K562 (cell line): ENCODE results near the gene CIB1. TPM values are rescaled to one million over a fixed set of nuclear protein-coding genes. Genes with fewer than 3 reads are reported as not detected.

Experiments
- ARID1B ChIP-seq: fragments of 450-650 bp; IDR thresholded peaks from 2 replicates; pipeline ENCODE4 v1.6.1; 2016; ENCODE audit warnings: antibody characterized with exemption, mild to moderate bottlenecking, inconsistent platforms
- ATF1 ChIP-seq, 2 experiments: fragments of 450-650 bp in 1 of 2; IDR thresholded peaks; 2 replicates each; pipeline ENCODE4 v1.6.1; 2016; ENCODE audit warnings: missing compliant biosample characterization in 1 of 2, missing genetic modification characterization in 1 of 2
- DNMT1 ChIP-seq: fragments of 450-650 bp; IDR thresholded peaks from 2 replicates; pipeline ENCODE4 v1.6.1; 2016; ENCODE audit warnings: antibody characterized with exemption, mild to moderate bottlenecking
- ETV6 ChIP-seq, 3 experiments: fragments of 150-350 bp in 1 of 3; sonication (generic) in 1 of 3; formaldehyde crosslinking in 1 of 3; IDR thresholded peaks; 2 replicates each; pipeline versions ENCODE4 v1.6.1 to v1.8.0; 2014 to 2022; ENCODE audit warnings: borderline replicate concordance in 2 of 3, low read depth in 2 of 3, antibody characterized with exemption in 1 of 3, low read length in 1 of 3, mild to moderate bottlenecking in 1 of 3, missing genetic modification reagents in 1 of 3
- HEY1 ChIP-seq: fragments of 250-450 bp; sonication (Bioruptor Pico); IDR thresholded peaks from 2 replicates; pipeline ENCODE4 v1.5.0; 2020; ENCODE audit warnings: mild to moderate bottlenecking, moderate library complexity, borderline replicate concordance
- HIVEP1 ChIP-seq: fragments of 250-450 bp; sonication (Bioruptor Pico); IDR thresholded peaks from 2 replicates; pipeline ENCODE4 v1.4.0; 2020; ENCODE audit warnings: mild to moderate bottlenecking
- HNRNPUL1 ChIP-seq: fragments of 200-400 bp; formaldehyde crosslinking; IDR thresholded peaks from 2 replicates; pipeline ENCODE4 v1.6.1; 2017; ENCODE audit warnings: low read length
- JUND ChIP-seq, 2 experiments: IDR thresholded peaks; 2 replicates in 1 of 2; 3 replicates in 1 of 2; pipeline ENCODE4 v1.6.1; 2011; ENCODE audit warnings: borderline replicate concordance in 2 of 2, low read depth in 2 of 2, low read length in 2 of 2, improper control_type of control experiment in 1 of 2, missing biosample characterization in 1 of 2, missing genetic modification characterization in 1 of 2, missing genetic modification reagents in 1 of 2
- KLF13 ChIP-seq: fragments of 450-650 bp; IDR thresholded peaks from 2 replicates; pipeline ENCODE4 v1.6.1; 2016; ENCODE audit warnings: missing genetic modification characterization, low read depth, mild to moderate bottlenecking, missing compliant biosample characterization, moderate library complexity, borderline replicate concordance
- LCOR ChIP-seq: sonication (generic); formaldehyde crosslinking; IDR thresholded peaks from 2 replicates; pipeline ENCODE4 v1.8.0; 2022; ENCODE audit warnings: mild to moderate bottlenecking, missing genetic modification reagents
- NR2C2 ChIP-seq, 2 experiments: fragments of 200-800 bp in 1 of 2; sonication (Bioruptor generic) in 1 of 2; sonication (generic) in 1 of 2; formaldehyde crosslinking in 1 of 2; IDR thresholded peaks; 2 replicates each; pipeline versions ENCODE4 v1.6.1 to v1.8.0; 2016 to 2022; ENCODE audit warnings: mild to moderate bottlenecking in 1 of 2, missing compliant biosample characterization in 1 of 2, missing genetic modification characterization in 1 of 2, missing genetic modification reagents in 1 of 2
- RBBP5 ChIP-seq: fragments of 200-600 bp; sonication (generic); IDR thresholded peaks from 2 replicates; pipeline ENCODE4 v1.6.1; 2012; ENCODE audit warnings: borderline replicate concordance, mild to moderate bottlenecking, low read length, control low read depth, inconsistent platforms; ENCODE audit not compliant: insufficient read depth, poor library complexity, severe bottlenecking
- RBM14 ChIP-seq: fragments of 200-400 bp; formaldehyde crosslinking; IDR thresholded peaks from 2 replicates; pipeline ENCODE4 v1.6.1; 2018; ENCODE audit warnings: low read depth, mild to moderate bottlenecking, low read length, moderate library complexity, borderline replicate concordance; ENCODE audit not compliant: insufficient read depth
- SMC3 ChIP-seq: conservative IDR thresholded peaks from 2 replicates; pipeline ENCODE4 v1.6.1; 2011; ENCODE audit warnings: low read depth, low read length, improper control_type of control experiment; ENCODE audit not compliant: insufficient read depth
- TAL1 ChIP-seq: fragments of 450-650 bp; IDR thresholded peaks from 2 replicates; pipeline ENCODE4 v1.6.1; 2016; ENCODE audit warnings: mild to moderate bottlenecking
- ZBTB1 ChIP-seq: sonication (generic); formaldehyde crosslinking; IDR thresholded peaks from 2 replicates; pipeline ENCODE4 v1.8.1; 2023; ENCODE audit warnings: missing genetic modification reagents, low read depth, mild to moderate bottlenecking, borderline replicate concordance
- ZNF174 ChIP-seq: fragments of 250-450 bp; sonication (Bioruptor Pico); IDR thresholded peaks from 2 replicates; pipeline ENCODE4 v1.4.0; 2020; ENCODE audit warnings: mild to moderate bottlenecking
- ZNF583 ChIP-seq: fragments of 250-450 bp; sonication (Bioruptor Pico); IDR thresholded peaks from 2 replicates; pipeline ENCODE4 v1.4.0; 2020
- polyA plus RNA-seq, 8 experiments: library from polyadenylated mRNA; depleted of rRNA in 4 of 8; stranded (reverse) in 5 of 8; unstranded in 3 of 8; fragments of >200 nt; fragmentation: Nextera tagmentation in 2 of 8; fragmentation: Illumina TruSeq in 1 of 8; extraction: Ambion mirVana in 2 of 8; extraction: Trizol in 1 of 8; gene quantifications; 2 replicates each; pipeline versions ENCODE4 v1.2.1 to v1.2.3, GENCODE V29; 2011 to 2014; ENCODE audit warnings: inconsistent platforms in 1 of 8, missing spikeins in 1 of 8
- total RNA-seq, 7 experiments: library from RNA; depleted of rRNA in 6 of 7; stranded (reverse); fragments of >200 nt in 6 of 7; fragmentation: Illumina TruSeq in 2 of 7; extraction: Trizol in 2 of 7; gene quantifications; 2 replicates each; pipeline versions ENCODE4 v1.2.1 to v1.2.3, GENCODE V29; 2011 to 2021; ENCODE audit warnings: low replicate concordance in 1 of 7
- TF ChIP-seq, protein P1 (sequence below): sonication (generic); formaldehyde crosslinking; IDR thresholded peaks from 2 replicates; pipeline ENCODE4 v1.8.0; 2022; ENCODE audit warnings: mild to moderate bottlenecking, low read depth, missing genetic modification reagents
- TF ChIP-seq, protein P2 (sequence below): sonication (generic); formaldehyde crosslinking; IDR thresholded peaks from 2 replicates; pipeline ENCODE4 v1.8.0; 2022; ENCODE audit warnings: missing genetic modification reagents, mild to moderate bottlenecking, borderline replicate concordance
- TF ChIP-seq, protein P3 (sequence below): fragments of 450-650 bp; IDR thresholded peaks from 2 replicates; pipeline ENCODE4 v1.6.1; 2017; ENCODE audit warnings: antibody characterized with exemption
- TF ChIP-seq, protein P4 (sequence below): sonication (generic); formaldehyde crosslinking; IDR thresholded peaks from 2 replicates; pipeline ENCODE4 v1.5.0; 2020; ENCODE audit warnings: missing genetic modification reagents

CIB1 gene
- total and polyA plus RNA-seq, 9 of the 15 experiments (the other 6 are each of a cell fraction or from before 2014, with no cell fraction given): 14.9 to 136 (median 64.5) TPM

DNA sequence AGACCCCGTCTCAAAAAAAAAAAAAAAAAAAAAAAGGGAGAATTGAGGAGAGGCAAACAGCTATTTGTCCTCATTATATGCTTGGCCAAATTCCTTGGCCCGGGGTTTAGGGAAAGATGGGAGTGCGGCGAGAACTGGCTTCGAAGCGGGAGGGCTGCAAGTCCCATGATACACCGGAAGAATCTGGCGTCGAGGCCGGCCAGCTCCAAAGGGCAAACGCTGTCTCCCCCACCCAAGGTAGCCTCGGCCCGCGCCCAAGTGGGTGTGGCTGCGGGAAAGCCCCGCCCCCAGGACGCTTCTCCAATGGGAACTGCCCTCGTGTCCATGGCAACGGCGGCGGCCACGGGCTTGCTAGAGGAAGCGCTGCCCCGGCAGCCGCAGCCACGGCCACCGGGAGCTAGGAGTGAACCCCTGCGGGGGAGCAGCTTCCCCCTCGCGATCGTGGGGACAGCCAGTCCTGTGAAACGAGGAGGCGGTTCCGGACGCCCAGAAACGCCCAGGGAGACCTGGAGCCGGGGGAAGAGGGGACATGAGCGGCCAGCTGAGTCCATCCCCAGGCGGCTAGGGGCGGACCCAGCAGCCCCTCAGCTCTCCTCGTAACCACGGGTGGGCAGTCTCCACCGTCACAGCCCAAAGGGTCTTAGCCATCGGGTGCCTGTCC is 15.6 kb upstream of the CIB1 start, which contains the start of gene TTLL13 (continued):
- TF ChIP-seq, protein P1, sequence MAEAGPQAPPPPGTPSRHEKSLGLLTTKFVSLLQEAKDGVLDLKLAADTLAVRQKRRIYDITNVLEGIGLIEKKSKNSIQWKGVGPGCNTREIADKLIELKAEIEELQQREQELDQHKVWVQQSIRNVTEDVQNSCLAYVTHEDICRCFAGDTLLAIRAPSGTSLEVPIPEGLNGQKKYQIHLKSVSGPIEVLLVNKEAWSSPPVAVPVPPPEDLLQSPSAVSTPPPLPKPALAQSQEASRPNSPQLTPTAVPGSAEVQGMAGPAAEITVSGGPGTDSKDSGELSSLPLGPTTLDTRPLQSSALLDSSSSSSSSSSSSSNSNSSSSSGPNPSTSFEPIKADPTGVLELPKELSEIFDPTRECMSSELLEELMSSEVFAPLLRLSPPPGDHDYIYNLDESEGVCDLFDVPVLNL (CRISPR knock-in tag): no peak
- TF ChIP-seq ZNF583 (CRISPR knock-in tag) (no peak), KLF13 (tag) (no peak), RBBP5 (peak; percentile 54), SMC3 (no peak), LCOR (no peak), ARID1B (no peak), ZBTB1 (CRISPR knock-in tag) (no peak), JUND (IDR thresholded peaks at IDR 0.05; ENCODE audit: borderline replicate concordance, low read depth, low read length) (peak; percentile 21; the same call in 1 of the 2 replicates), JUND (tag; IDR thresholded peaks at IDR 0.05; ENCODE audit: borderline replicate concordance, low read depth, low read length) (no peak; the same call in 2 of the 3 replicates), HIVEP1 (CRISPR knock-in tag) (no peak), TAL1 (no peak), ATF1 (CRISPR knock-in tag; IDR thresholded peaks at IDR 0.05) (no peak), ATF1 (tag; IDR thresholded peaks at IDR 0.05) (peak; percentile 19; the same call in 1 of the 2 replicates), ETV6 (IDR thresholded peaks at IDR 0.05; ENCODE audit: borderline replicate concordance in 1 of 2, low read depth in 2 of 2, low read length in 1 of 2) (no peak), ETV6 (CRISPR knock-in tag; IDR thresholded peaks at IDR 0.05; ENCODE audit: borderline replicate concordance) (no peak), HNRNPUL1 (no peak), DNMT1 (no peak), NR2C2 (CRISPR knock-in tag; IDR thresholded peaks at IDR 0.05) (no peak), NR2C2 (tag; IDR thresholded peaks at IDR 0.05) (peak; percentile 24; the same call in 1 of the 2 replicates), RBM14 (no peak), HEY1 (CRISPR knock-in tag) (no peak), ZNF174 (CRISPR knock-in tag) (no peak)
- TF ChIP-seq, protein P2, sequence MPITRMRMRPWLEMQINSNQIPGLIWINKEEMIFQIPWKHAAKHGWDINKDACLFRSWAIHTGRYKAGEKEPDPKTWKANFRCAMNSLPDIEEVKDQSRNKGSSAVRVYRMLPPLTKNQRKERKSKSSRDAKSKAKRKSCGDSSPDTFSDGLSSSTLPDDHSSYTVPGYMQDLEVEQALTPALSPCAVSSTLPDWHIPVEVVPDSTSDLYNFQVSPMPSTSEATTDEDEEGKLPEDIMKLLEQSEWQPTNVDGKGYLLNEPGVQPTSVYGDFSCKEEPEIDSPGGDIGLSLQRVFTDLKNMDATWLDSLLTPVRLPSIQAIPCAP: no peak
- TF ChIP-seq, protein P3, sequence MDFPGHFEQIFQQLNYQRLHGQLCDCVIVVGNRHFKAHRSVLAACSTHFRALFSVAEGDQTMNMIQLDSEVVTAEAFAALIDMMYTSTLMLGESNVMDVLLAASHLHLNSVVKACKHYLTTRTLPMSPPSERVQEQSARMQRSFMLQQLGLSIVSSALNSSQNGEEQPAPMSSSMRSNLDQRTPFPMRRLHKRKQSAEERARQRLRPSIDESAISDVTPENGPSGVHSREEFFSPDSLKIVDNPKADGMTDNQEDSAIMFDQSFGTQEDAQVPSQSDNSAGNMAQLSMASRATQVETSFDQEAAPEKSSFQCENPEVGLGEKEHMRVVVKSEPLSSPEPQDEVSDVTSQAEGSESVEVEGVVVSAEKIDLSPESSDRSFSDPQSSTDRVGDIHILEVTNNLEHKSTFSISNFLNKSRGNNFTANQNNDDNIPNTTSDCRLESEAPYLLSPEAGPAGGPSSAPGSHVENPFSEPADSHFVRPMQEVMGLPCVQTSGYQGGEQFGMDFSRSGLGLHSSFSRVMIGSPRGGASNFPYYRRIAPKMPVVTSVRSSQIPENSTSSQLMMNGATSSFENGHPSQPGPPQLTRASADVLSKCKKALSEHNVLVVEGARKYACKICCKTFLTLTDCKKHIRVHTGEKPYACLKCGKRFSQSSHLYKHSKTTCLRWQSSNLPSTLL: no peak
- TF ChIP-seq, protein P4, sequence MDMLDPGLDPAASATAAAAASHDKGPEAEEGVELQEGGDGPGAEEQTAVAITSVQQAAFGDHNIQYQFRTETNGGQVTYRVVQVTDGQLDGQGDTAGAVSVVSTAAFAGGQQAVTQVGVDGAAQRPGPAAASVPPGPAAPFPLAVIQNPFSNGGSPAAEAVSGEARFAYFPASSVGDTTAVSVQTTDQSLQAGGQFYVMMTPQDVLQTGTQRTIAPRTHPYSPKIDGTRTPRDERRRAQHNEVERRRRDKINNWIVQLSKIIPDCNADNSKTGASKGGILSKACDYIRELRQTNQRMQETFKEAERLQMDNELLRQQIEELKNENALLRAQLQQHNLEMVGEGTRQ (CRISPR knock-in tag): no peak
